Osteoblast (primary cell): ENCODE data around the gene SNX15. TPM values are rescaled to one million over a fixed set of nuclear protein-coding genes. Genes with fewer than 3 reads are reported as not detected.
A peak's percentile ranks its signal among the peaks of the same experiment; 100 is the strongest.

Source experiments
- DNase-seq: peaks from one replicate; pipeline ENCODE4 v3.0.0; 2011; ENCODE audit warnings: low spot score, mixed read lengths; ENCODE audit not compliant: insufficient read length; ENCODE audit errors: missing footprints
- H2AFZ ChIP-seq: 2 replicates; pipeline ENCODE4 v1.6.0; 2011; ENCODE audit warnings: mild to moderate bottlenecking, low read length
- H3K27ac ChIP-seq: 2 replicates; pipeline ENCODE4 v1.5.1; 2011; ENCODE audit warnings: mild to moderate bottlenecking, low read depth, low read length, moderate library complexity
- H3K27me3 ChIP-seq: 2 replicates; pipeline ENCODE4 v1.6.0; 2012; ENCODE audit warnings: mild to moderate bottlenecking, control low read depth, inconsistent platforms, low read length, moderate library complexity; ENCODE audit not compliant: insufficient read depth
- H3K36me3 ChIP-seq: 2 replicates; pipeline ENCODE4 v1.5.1; 2011; ENCODE audit warnings: mild to moderate bottlenecking, low read length, control low read depth, moderate library complexity; ENCODE audit not compliant: insufficient read depth
- H3K4me1 ChIP-seq: 2 replicates; pipeline ENCODE4 v1.5.1; 2011; ENCODE audit warnings: mild to moderate bottlenecking, low read length, control low read depth, moderate library complexity; ENCODE audit not compliant: insufficient read depth
- H3K4me2 ChIP-seq: 2 replicates; pipeline ENCODE4 v1.6.0; 2011; ENCODE audit warnings: mild to moderate bottlenecking, low read length; ENCODE audit not compliant: insufficient read depth
- H3K4me3 ChIP-seq: fragments of 200-600 bp; sonication (generic); 3 replicates; pipeline ENCODE4 v1.5.1; 2012; ENCODE audit warnings: mild to moderate bottlenecking, low read length, inconsistent platforms; ENCODE audit not compliant: insufficient read depth
- H3K79me2 ChIP-seq: 2 replicates; pipeline ENCODE4 v1.6.0; 2012; ENCODE audit warnings: mild to moderate bottlenecking, low read length, control low read depth, inconsistent platforms; ENCODE audit not compliant: insufficient read depth
- H3K9me3 ChIP-seq: 2 replicates; pipeline ENCODE4 v1.5.1; 2011; ENCODE audit warnings: low read depth, low read length, control low read depth
- H4K20me1 ChIP-seq: 2 replicates; pipeline ENCODE4 v1.6.0; 2012; ENCODE audit warnings: mild to moderate bottlenecking, low read length, control low read depth; ENCODE audit not compliant: insufficient read depth
- CTCF ChIP-seq: IDR thresholded peaks from 2 replicates; pipeline ENCODE4 v1.5.1; 2011; ENCODE audit warnings: mild to moderate bottlenecking, low read depth, low read length, moderate library complexity; ENCODE audit errors: extremely low read depth
- total RNA-seq: library from RNA; depleted of rRNA; stranded (reverse); fragments of >200 nt; gene quantifications from 2 replicates; pipeline ENCODE4 v1.2.3, GENCODE V29; 2012

The SNX15 gene
- total RNA-seq, 1 donor, result 12.3 TPM

- peak overlapping the region; percentile 95 for H2AFZ ChIP-seq
- H3K27ac ChIP-seq, result peak overlapping the region; percentile 91
- peaks cover 43% of the 10 kb centered on the region for H3K36me3 ChIP-seq
- H3K9me3 ChIP-seq, result no peaks in the 10 kb centered on the region
- no peaks in the 10 kb centered on the region for H3K27me3 ChIP-seq
- peaks cover 64% of the 10 kb centered on the region for H3K79me2 ChIP-seq
- H3K4me3 ChIP-seq, result peak overlapping the region; percentile 97
- H3K4me2 ChIP-seq, result peak overlapping the region; percentile 88
- peak; percentile 15 for DNase-seq
- TF ChIP-seq CTCF, result no peak
- H3K4me1 ChIP-seq, result peaks cover 22% of the 10 kb centered on the region
- no peaks in the 10 kb centered on the region for H4K20me1 ChIP-seq
These were observed 56.0 kb downstream of the SNX15 start for GRCh38 chr11:65083134-65083833.

GRCh38 chr11:65083834-65084597 is 56.8 kb downstream of the SNX15 start, which contains the start of the genes CDCA5 and ZFPL1:
Gene CDCA5 (minus strand): TSS chr11:65084040. CDS start chr11:65083978, 62 bp downstream.
Gene ZFPL1 (plus strand): TSS chr11:65084222. CDS start chr11:65084699, 477 bp downstream.
- Histone ChIP-seq H3K9me3 (no peaks in the 10 kb centered on the region), H3K4me3 (peak within 1 kb of the TSS; percentile 97), H3K4me2 (peak within 1 kb of the TSS; percentile 99), H2AFZ (peak within 1 kb of the TSS; percentile 95), H3K27me3 (no peaks in the 10 kb centered on the region), H4K20me1 (no peaks in the 10 kb centered on the region), H3K4me1 (peaks cover 22% of the 10 kb centered on the region), H3K79me2 (peaks cover 56% of the 10 kb centered on the region), H3K36me3 (peaks cover 47% of the 10 kb centered on the region), H3K27ac (peak within 1 kb of the TSS; percentile 91)
- TF ChIP-seq CTCF, result no peak
- DNase-seq, result peak; percentile 100

- Histone ChIP-seq H2AFZ (peak overlapping the region; percentile 92), H3K79me2 (peaks cover 53% of the 10 kb centered on the region), H3K36me3 (peaks cover 46% of the 10 kb centered on the region)
These were observed 57.5 kb downstream of the SNX15 start for GRCh38 chr11:65084598-65085375.

More at GRCh38 chr11:65084598-65085375, 57.5 kb downstream of the SNX15 start:
- Histone ChIP-seq H3K4me1 (peaks cover 22% of the 10 kb centered on the region), H3K4me3 (peak overlapping the region; percentile 97), H3K27me3 (no peaks in the 10 kb centered on the region), H3K9me3 (no peaks in the 10 kb centered on the region), H3K27ac (peak overlapping the region; percentile 91), H4K20me1 (no peaks in the 10 kb centered on the region), H3K4me2 (peak overlapping the region; percentile 99)
- TF ChIP-seq CTCF, result no peak
- DNase-seq, result peak; percentile 69
